Mucosa of stomach (tissue), 1 donor: Measurements from ENCODE around the gene LPP.

Experiments used
- H3K27me3 ChIP-seq: one replicate; pipeline ENCODE4 v1.7.0; 2013; ENCODE audit warnings: mild to moderate bottlenecking, low read length; ENCODE audit not compliant: control insufficient read depth, insufficient read depth
- H3K36me3 ChIP-seq: one replicate; pipeline ENCODE4 v1.7.0; 2013; ENCODE audit warnings: low read length; ENCODE audit not compliant: control insufficient read depth, insufficient read depth
- H3K4me1 ChIP-seq: one replicate; pipeline ENCODE4 v1.7.0; 2013; ENCODE audit warnings: mild to moderate bottlenecking, low read length; ENCODE audit not compliant: control insufficient read depth, insufficient read depth
- H3K4me3 ChIP-seq: one replicate; pipeline ENCODE4 v1.7.0; 2013; ENCODE audit warnings: low read length
- H3K9ac ChIP-seq: one replicate; pipeline ENCODE4 v1.7.0; 2013; ENCODE audit warnings: mild to moderate bottlenecking, low read length, moderate library complexity
- H3K9me3 ChIP-seq: one replicate; pipeline ENCODE4 v1.7.0; 2013; ENCODE audit warnings: mild to moderate bottlenecking, low read length, moderate library complexity; ENCODE audit not compliant: control insufficient read depth
- donor health status: Pancreatic carcinoma.

The LPP gene

DNA sequence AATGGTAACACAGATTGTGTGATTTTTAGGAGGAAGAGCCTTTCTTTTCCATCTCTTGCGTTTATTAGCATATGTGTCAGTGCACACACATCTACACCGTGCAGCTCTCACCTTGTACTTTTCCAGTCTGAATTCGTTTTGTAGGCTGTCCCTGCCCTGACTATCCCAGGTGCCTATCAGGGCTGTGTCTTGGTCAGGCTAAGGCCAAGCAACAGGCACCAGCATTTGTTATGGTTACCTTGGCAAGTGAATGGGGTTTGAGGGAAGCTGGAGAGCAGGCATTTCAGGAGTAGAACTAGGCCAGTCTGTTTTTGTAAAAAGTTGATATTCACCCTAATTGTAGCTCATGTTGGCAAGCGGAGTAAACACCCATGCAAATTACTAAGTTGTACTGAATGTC lies 528.4 kb downstream of the LPP start:
- Histone ChIP-seq H3K36me3 (no peaks in the 10 kb centered on the region), H3K4me1 (peaks cover 15% of the 10 kb centered on the region), H3K9ac (no peak overlapping the region), H3K27me3 (no peaks in the 10 kb centered on the region), H3K4me3 (no peak overlapping the region), H3K9me3 (no peaks in the 10 kb centered on the region)

DNA sequence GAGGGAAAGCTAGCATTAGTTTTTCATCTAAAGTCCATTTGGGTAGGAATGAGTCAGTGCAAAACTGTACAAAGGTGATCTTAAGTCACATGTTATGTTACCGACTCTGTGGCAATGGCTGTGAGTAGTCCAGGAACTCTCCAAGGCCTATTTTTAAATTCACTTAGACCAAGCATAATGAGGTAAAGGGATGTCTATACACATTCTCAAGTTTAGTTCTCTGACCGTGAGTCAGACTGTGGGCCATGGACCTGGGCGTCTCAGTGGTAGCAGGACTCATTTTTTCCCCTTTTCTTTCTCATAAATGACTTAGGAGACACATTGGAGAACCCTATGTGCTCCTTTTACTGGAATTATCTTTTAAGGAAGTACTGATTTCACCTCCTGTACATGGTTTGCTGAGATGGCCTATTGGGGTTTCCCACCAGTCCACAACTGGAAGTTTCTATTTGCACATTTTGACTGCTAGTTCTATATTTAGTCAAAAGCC lies 529.1 kb downstream of the LPP start:
- peaks cover 15% of the 10 kb centered on the region for H3K4me1 ChIP-seq
- H3K9ac ChIP-seq, result no peak overlapping the region
- no peaks in the 10 kb centered on the region for H3K9me3 ChIP-seq
- no peak overlapping the region for H3K4me3 ChIP-seq
- H3K27me3 ChIP-seq, result no peaks in the 10 kb centered on the region
- no peaks in the 10 kb centered on the region for H3K36me3 ChIP-seq

DNA sequence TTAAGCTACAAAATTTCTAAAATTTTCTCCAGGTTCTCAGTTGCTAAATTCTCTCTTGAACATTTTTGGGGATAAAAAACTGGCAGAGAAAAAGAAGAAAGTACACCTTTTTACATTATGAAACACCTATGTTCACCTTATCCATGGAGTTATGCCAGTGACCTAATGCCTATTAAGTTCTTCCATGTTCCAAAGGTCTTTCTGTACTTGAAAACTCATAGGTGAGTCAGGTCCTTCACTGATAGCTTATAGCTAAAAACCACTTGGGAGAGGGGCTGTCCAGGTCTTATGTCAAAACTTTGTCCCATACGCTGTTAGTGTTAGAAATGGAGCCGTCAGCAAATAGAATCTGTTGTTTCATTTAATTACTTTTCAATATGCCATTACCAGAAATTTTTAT lies 530.3 kb downstream of the LPP start:
- Histone ChIP-seq H3K4me3 (no peak overlapping the region), H3K4me1 (peaks cover 20% of the 10 kb centered on the region)

DNA sequence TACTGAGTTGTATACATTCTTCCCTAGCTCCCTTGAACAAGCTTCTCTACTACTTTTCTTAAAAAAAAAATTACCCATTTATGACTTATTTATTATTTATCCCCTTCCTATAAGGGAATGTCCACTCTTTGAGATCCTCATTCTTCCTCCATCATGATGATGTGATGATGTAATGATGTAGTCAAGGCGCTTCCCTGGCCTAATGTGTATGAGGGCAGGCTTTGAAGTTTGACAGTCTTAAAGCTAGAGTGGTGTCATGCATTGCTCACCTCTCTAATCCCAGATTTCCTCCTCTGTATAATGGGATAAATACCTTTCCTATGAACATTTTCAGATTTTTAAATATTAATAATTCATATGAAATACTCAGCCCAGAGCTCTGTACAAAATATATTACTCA lies 531.8 kb downstream of the LPP start:
- Histone ChIP-seq H3K4me3 (no peak overlapping the region), H3K4me1 (peaks cover 20% of the 10 kb centered on the region)

More for the DNA sequence above, 530.3 kb downstream of the LPP start:
- Histone ChIP-seq H3K36me3 (no peaks in the 10 kb centered on the region), H3K27me3 (no peaks in the 10 kb centered on the region), H3K9ac (no peak overlapping the region), H3K9me3 (no peaks in the 10 kb centered on the region)

DNA sequence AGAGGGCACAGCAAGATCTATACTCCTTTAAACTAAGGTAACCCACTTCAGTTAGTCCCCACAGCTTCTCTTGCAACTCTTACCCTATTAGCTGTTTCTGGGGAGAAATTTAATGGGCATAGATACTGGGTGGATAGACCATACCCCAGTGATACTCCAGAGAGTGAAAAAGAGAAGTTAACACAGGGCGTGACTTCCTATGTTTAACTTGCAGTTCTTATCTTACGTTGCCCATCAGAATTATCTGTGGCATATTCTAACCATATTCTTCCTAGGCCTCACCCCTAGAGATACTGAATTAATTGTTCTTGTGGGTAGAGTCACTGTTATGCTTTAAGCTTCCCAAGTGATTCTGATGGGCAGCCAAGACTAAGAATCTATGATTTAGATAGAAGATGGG lies 532.4 kb downstream of the LPP start:
- H3K27me3 ChIP-seq, result no peaks in the 10 kb centered on the region
- H3K9me3 ChIP-seq, result no peaks in the 10 kb centered on the region
- peaks cover 20% of the 10 kb centered on the region for H3K4me1 ChIP-seq
- no peaks in the 10 kb centered on the region for H3K36me3 ChIP-seq
- H3K9ac ChIP-seq, result no peak overlapping the region
- H3K4me3 ChIP-seq, result no peak overlapping the region

More for the DNA sequence above, 531.8 kb downstream of the LPP start:
- Histone ChIP-seq H3K27me3 (no peaks in the 10 kb centered on the region), H3K36me3 (no peaks in the 10 kb centered on the region), H3K9ac (no peak overlapping the region), H3K9me3 (no peaks in the 10 kb centered on the region)

DNA sequence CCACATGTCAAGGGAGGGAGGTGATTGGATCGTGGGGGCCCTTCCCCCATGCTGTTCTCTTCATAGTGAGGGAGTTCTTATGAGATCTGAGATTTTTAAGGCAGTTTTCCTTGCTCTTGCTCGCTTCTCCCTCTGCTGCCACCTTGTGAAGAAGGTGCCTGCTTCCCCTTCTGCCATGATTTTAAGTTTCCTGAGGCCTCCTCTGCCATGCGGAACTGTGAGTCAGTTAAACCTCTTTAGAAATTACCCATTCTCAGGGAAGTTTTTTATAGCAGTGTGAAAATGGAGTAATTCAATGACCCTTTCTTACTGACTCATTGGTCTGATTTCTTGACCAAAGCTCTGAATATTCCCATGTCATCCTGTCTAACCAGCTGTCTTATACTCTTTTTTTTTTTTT lies 533.4 kb downstream of the LPP start:
- H3K9ac ChIP-seq, result no peak overlapping the region
- H3K27me3 ChIP-seq, result no peaks in the 10 kb centered on the region
- H3K9me3 ChIP-seq, result no peaks in the 10 kb centered on the region
- no peaks in the 10 kb centered on the region for H3K36me3 ChIP-seq
- H3K4me3 ChIP-seq, result no peak overlapping the region
- H3K4me1 ChIP-seq, result peaks cover 20% of the 10 kb centered on the region

DNA sequence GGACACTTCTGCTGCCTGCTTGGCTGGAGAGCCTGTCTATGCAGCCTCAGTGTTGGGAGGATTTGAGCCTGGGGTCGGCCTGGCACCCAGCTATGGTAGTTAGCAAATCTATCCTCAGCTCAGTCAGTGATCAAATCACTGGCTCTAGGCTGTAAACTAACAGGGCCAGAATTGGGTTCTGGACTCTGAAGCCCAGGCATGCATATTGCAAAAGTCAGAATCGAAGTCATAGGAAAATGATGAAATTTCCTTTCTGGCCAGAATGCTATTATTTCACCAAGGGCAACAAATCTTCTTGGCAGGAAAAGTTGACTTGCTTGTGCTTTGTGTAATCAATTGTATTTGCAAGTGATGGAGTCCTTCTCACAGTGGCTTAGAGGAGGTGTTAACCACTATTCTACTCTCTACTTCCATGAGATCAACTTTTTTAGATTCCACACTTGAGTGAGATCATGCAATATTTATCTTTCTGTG lies 535.2 kb downstream of the LPP start:
- Histone ChIP-seq H3K4me3 (no peak overlapping the region), H3K27me3 (no peaks in the 10 kb centered on the region), H3K9me3 (no peaks in the 10 kb centered on the region), H3K36me3 (no peaks in the 10 kb centered on the region), H3K4me1 (peaks cover 8% of the 10 kb centered on the region), H3K9ac (no peak overlapping the region)

DNA sequence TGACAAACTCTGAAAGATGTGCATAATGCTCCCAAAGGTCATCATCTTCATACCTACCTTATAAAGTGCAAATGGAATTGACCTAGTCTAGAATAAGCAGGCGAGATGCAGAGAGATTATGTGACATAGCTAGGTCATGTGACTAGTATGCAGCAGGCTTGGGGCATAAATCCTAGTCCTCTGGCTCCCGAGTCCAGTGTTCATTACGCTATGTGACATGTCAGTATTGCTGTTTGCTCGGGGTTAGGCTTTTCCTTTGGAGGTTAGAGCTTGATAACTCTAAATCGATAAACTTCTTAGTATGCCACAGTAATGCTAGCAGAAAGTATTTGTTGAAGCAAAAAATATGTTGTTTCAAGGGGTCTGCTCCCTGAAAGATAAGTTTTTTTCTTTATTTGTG lies 536.1 kb downstream of the LPP start:
- no peaks in the 10 kb centered on the region for H3K9me3 ChIP-seq
- H3K27me3 ChIP-seq, result no peaks in the 10 kb centered on the region
- no peaks in the 10 kb centered on the region for H3K36me3 ChIP-seq
- H3K4me3 ChIP-seq, result no peak overlapping the region
- H3K4me1 ChIP-seq, result peaks cover 6% of the 10 kb centered on the region
- no peak overlapping the region for H3K9ac ChIP-seq

DNA sequence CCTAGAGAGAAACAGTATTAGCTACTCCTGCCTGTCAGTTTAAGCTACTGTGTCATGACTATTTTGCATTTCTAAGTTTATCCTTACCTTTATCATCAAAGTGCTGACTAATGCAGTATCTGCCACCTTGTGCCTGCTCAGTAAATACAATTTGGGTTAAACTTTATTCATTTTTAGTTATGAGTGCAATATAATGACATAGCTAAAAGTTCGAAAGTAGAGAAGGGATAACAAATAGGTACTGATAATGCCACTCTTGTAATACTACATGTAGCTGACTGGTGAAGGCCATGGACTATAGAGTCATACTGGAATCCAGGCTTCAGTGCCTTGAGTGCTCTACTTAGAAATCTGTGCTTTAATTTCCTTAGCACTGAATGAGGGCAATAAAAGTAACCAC lies 537.0 kb downstream of the LPP start:
- no peaks in the 10 kb centered on the region for H3K9me3 ChIP-seq
- peaks cover 6% of the 10 kb centered on the region for H3K4me1 ChIP-seq
- H3K9ac ChIP-seq, result no peak overlapping the region
- H3K4me3 ChIP-seq, result no peak overlapping the region
- no peaks in the 10 kb centered on the region for H3K36me3 ChIP-seq
- no peaks in the 10 kb centered on the region for H3K27me3 ChIP-seq

DNA sequence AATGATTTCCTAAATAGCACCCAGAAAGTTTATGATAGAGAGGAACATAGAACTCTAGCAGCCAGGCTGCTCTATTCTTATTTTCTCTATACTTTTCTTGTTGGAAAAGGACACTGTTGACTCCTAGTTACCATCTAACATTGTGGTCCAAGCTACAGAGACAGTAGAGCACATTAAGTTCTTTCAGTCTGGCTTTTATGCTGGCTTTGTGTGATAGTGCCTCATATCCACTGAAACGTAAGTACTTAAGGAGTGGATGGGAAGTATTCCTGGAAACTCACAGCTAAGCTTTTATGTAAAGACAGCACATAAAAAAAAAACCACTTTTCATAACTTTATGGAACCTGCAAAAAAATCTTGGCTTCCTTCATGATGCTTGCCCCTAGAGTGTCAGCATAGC lies 537.7 kb downstream of the LPP start:
- Histone ChIP-seq H3K9ac (no peak overlapping the region), H3K4me1 (peaks cover 6% of the 10 kb centered on the region), H3K4me3 (no peak overlapping the region), H3K27me3 (no peaks in the 10 kb centered on the region), H3K9me3 (no peaks in the 10 kb centered on the region), H3K36me3 (no peaks in the 10 kb centered on the region)

DNA sequence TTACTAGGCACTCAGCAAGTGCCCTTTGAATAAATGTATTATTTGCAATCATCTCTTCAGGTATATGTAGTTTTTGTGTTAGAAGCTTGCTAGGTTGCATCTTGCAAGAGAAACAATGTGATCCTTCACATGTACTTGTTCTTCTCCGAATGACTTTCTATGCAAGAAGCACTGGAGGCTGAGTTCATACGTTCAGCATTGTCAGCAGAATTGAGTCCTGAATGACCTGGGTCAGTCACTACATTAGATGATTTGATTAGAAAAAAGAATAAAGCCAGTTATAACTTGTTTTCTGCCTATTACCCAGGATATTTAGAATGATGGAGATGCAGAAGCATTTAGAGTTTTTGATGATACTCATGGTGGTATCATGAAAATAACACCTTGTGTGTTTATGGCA lies 538.7 kb downstream of the LPP start:
- Histone ChIP-seq H3K4me1 (peaks cover 6% of the 10 kb centered on the region), H3K9ac (no peak overlapping the region), H3K9me3 (no peaks in the 10 kb centered on the region), H3K36me3 (no peaks in the 10 kb centered on the region), H3K27me3 (no peaks in the 10 kb centered on the region), H3K4me3 (no peak overlapping the region)

DNA sequence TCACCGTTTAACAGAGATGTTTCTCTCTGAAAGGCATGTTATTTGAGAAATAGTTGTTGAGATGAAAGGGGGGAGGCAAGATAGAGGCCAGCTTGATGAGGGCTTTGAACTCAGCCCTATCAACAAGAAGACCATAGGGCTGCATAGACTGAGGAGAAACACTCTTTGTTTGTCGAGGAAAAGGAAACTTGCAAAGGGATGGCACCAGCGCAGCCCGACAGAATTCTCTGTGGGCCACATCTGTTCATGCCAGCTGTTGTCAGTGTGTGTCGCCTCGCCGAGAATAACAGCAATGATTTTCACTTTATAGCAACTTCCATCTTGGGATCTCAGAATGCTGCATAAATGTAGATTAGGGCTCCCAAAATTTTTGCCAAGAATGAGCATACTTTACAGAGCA lies 539.5 kb downstream of the LPP start:
- Histone ChIP-seq H3K4me3 (no peak overlapping the region), H3K36me3 (no peaks in the 10 kb centered on the region), H3K9me3 (no peaks in the 10 kb centered on the region), H3K27me3 (no peaks in the 10 kb centered on the region), H3K9ac (no peak overlapping the region), H3K4me1 (peaks cover 6% of the 10 kb centered on the region)

DNA sequence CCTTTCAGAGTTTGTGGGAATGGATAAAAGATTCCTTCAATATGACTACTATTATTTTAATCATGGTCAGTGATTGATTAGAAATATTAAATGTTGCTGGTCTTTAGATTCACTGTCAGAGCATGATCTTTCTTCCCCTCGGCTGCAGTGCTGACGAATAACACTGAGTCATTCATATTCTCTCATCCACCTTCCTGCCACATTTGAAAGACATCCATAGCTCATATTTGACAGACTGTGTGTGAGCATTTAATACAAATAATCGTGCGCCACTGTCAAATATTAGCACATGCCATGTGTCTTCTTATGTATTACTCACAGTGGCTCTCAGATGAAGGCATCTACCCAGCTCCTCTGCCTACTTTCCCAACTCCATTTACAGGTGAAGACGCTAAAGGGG lies 541.3 kb downstream of the LPP start:
- no peaks in the 10 kb centered on the region for H3K36me3 ChIP-seq
- no peak overlapping the region for H3K9ac ChIP-seq
- H3K4me1 ChIP-seq, result no peaks in the 10 kb centered on the region
- H3K9me3 ChIP-seq, result no peaks in the 10 kb centered on the region
- no peak overlapping the region for H3K4me3 ChIP-seq
- no peaks in the 10 kb centered on the region for H3K27me3 ChIP-seq
